NCI-H748 treated with DMSO at 0.1 percent for 48 hours (cell line): ENCODE data around the gene ANGEL2.

Source experiments
- DNase-seq: peaks from one replicate; lab custom pipeline; 2025; lab: John Stamatoyannopoulos, UW

Gene ANGEL2

GRCh38 chr1:212951126-212951946 is 64.3 kb downstream of the ANGEL2 start:
- no peak for DNase-seq

GRCh38 chr1:212950243-212951125 is 65.2 kb downstream of the ANGEL2 start, which contains the start of gene VASH2:
TSS of gene VASH2 (plus strand) at chr1:212950541. CDS start at chr1:212951543, 1,002 bp downstream.
- peak; percentile 76 for DNase-seq

- no peak for DNase-seq
These were observed 65.9 kb downstream of the ANGEL2 start for GRCh38 chr1:212949771-212950170.

- no peak for DNase-seq
These were observed 68.8 kb downstream of the ANGEL2 start for GRCh38 chr1:212946872-212947271.

GRCh38 chr1:212945463-212946160 is 70.1 kb downstream of the ANGEL2 start:
- DNase-seq = no peak

GRCh38 chr1:212945056-212945455 is 70.6 kb downstream of the ANGEL2 start:
- DNase-seq = no peak

GRCh38 chr1:212944229-212944901 is 71.3 kb downstream of the ANGEL2 start:
- DNase-seq = no peak

GRCh38 chr1:212943393-212943710 is 72.3 kb downstream of the ANGEL2 start:
- DNase-seq = no peak

- DNase-seq = no peak
These were observed 72.8 kb downstream of the ANGEL2 start for GRCh38 chr1:212942679-212943392.
